ENCODE measurements around the gene NFKBIL1.
A peak's percentile ranks its signal among the peaks of the same experiment; 100 is the strongest.
"Not testable (repeated sequence)": the region's sequence is repeated elsewhere in the genome, so short reads cannot be mapped to it uniquely, and the experiment has no call there.

NFKBIL1 gene

GRCh38 chr6:31582230-31582643 is 34.8 kb downstream of the NFKBIL1 start, which contains the start of gene LTB:
Gene LTB (minus strand): TSS chr6:31582424. CDS start chr6:31582417, 7 bp downstream.
- peak; percentile 30 for DNase-seq

DNA sequence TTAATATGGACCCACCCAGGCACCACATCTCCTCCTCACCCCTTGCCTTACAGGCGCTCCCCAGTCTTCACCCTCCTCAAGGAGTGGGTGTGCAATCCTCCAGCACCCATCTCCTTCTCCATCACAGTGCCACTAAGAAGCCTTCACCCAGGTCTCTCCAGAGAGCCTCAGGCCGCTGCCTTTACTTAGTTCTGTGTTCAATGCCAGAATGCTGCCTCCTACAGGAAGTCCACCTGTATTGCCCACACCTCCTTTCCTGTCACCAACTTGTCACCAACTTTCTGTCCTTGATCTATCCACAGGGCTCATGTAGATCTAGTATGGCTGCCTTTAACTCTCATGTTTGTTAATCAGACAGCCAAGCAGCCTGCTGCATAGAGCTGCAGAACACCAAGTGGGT is 38.1 kb downstream of the NFKBIL1 start:
- DNase-seq, result peak; percentile 65

DNA sequence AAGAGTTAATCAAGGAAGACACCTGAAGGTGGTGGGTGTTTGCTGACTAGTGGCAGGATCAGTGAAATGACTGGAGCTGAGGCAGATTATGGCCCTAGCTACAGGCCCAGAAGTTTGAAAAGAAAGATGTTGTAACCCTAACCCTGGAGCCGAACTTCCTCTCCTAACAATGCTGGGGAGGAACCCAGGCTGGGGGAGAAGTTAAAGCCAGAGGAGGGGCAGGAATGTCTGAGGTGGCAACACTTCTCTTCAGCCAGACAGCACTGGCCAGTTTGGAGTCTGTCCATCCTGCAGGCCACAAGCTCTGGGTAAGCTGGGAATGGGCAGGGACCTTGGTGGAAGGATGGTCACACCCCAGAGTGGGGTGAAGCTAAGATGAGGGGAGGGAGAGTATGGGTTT is 38.6 kb downstream of the NFKBIL1 start, which contains the start of gene LST1:
LST1 (plus strand) TSS at position 270 of the 400 bp plus-strand sequence. CDS start 1,023 bp downstream, outside the sequence.
- DNase-seq, result no peak

DNA sequence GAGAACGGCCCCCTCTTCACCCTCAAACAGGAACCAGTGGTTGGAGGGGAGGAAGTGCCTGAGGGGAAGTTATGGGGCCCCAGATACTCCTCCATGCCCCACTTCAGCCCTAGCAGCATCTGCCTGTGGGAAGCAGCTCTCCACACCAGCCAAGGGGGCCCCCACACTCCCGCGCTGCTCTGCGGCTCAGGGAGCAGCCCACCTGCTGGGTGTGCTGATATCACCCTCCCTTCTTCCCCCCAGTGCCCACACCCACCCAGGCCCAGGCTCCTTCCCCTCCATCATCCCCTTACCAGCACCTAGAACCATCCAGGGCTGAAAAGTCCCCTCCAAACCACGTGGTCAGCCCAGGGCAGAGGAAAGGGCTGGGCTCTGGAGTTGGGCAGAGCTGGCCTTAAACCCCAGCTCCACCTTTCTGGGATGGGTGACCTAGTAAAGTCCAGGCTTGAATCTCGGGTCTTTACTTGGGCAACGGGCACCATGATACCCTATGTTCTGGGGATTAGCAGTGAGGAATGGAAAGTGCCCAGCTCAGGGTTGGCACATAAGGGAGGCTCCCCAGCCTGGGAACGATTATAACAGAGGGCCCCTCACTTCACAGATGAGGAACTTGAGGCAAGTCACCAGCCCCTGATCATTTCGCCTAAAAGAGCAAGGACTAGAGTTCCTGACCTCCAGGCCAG is 39.3 kb downstream of the NFKBIL1 start:
- DNase-seq, result no peak

DNA sequence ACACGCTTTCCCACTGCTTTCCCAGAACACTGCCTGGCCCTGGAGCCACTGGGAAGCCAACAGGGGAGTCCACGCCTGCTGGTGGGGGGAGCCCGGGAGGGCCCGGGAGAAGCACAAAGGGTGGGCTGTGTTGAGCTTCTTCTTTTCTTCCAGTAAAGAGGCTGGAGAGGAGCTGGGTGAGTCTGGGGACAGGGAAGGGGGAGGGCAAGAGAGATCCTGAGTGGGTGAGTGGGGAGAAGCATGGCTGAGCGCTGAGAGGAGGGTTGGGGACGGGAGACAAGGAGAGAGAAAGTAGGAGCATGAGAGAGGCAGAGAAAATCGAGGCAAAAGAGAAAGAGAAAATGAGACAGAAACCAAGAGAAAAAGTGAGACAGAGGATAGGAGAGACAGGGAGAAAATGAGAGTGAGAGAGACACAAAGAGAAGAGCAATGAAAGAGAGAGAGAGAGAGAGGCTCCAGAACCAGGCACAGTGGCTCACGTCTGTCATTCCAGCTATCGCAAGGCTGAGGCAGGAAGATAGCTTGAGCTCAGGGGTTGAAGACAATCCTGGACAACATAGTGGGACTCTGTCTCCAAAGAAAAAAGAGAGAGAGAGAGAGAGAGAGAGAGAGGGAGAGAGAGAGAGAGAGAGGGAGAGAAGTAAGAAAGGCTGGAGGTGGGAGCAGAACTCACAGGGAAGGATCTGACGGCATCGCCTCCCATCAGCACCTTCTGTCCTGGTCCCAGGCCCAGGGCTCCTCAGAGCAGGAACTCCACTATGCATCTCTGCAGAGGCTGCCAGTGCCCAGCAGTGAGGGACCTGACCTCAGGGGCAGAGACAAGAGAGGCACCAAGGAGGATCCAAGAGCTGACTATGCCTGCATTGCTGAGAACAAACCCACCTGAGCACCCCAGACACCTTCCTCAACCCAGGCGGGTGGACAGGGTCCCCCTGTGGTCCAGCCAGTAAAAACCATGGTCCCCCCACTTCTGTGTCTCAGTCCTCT is 40.7 kb downstream of the NFKBIL1 start:
- no peak for DNase-seq

- DNase-seq, result no peak
Observed at GRCh38 chr6:31588871-31589650, 41.7 kb downstream of the NFKBIL1 start.

DNA sequence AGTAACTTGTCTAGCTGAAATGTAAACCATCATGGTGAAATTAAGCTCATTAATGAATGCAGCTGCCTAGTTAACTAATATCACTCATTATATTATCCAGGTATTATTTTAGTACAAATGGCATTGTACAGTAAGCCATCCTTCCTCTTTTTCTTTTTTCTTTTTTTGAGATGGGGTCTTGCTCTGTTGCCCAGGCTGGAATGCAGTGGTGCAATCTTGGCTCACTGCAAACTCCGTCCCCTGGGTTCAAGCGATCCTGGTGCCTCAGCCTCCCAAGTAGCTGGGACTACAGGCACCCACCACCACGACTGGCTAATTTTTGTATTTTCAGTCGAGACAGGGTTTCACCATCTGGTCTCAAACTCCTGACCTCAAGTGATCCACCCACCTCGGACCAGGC is 43.3 kb downstream of the NFKBIL1 start:
- not testable (repeated sequence) for DNase-seq

DNA sequence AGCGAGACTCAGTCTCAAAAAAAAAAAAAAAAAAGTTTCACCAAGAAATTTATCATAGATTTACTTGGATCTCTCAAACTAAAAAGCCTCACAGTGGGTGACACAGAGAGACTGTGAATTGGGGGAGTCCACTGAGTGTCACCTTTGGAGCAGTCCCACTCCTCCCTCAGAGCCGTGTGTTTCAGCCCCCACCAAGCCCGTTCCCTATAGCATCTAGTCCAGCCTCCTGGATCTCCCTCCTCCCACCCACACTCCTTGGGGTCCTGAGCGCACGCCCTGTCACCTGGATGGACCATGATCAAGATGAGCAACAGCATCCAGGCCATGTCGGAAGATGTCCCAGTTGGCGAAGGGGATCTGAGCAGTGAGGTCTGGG is 45.0 kb downstream of the NFKBIL1 start:
- DNase-seq, result no peak

- peak; percentile 49 for DNase-seq
Observed at GRCh38 chr6:31597006-31597405, 49.6 kb downstream of the NFKBIL1 start.

- DNase-seq, result no peak
Observed at GRCh38 chr6:31607317-31607716, 59.9 kb downstream of the NFKBIL1 start.

Data from stimulated activated CD4-positive, alpha-beta T cell treated with anti-CD3 and anti-CD28 coated beads, Interleukin-1b, Interleukin-23, amount 100 ng/mL, for 48 hours (primary cell).